H1 (cell line): ENCODE data around the gene SH3PXD2B. TPM values are rescaled to one million over a fixed set of nuclear protein-coding genes. Genes with fewer than 3 reads are reported as not detected.

Experiments used
- CTCF ChIA-PET: fragments of 300-600 bp; sonication (Branson Sonifier 250); formaldehyde crosslinking; loops from one replicate; lab custom pipeline; 2021; ENCODE audit not compliant: partially characterized antibody; lab: Charles Lee
- POLR2A ChIA-PET: fragments of 300-600 bp; sonication (Branson Sonifier 250); formaldehyde crosslinking; loops from one replicate; lab custom pipeline; 2021; ENCODE audit warnings: inconsistent platforms; ENCODE audit not compliant: partially characterized antibody; lab: Charles Lee
- DNase-seq, 2 experiments: peaks; one replicate each; pipeline versions ENCODE4 v3.0.0 to v3.0.0-alpha.2; 2010 to 2022; ENCODE audit warnings: low spot score in 2 of 2, low read depth in 1 of 2, mixed read lengths in 1 of 2
- FAIRE-seq: peaks from 2 replicates; lab custom pipeline; 2011; peaks lifted over from hg19 to GRCh38; lab: Jason Lieb, UNC
- H2AFZ ChIP-seq: 2 replicates; pipeline ENCODE4 v1.8.1; 2012; ENCODE audit warnings: low read length, inconsistent platforms
- H2AK5ac ChIP-seq: 2 replicates; pipeline ENCODE4 v1.6.1; 2013; ENCODE audit warnings: low read depth, low read length
- H2BK120ac ChIP-seq: replicated peaks from 2 replicates; pipeline ENCODE3; 2013; ENCODE audit warnings: low read depth, low read length, inconsistent platforms
- H2BK12ac ChIP-seq: 2 replicates; pipeline ENCODE4 v1.6.1; 2013; ENCODE audit warnings: low read depth, low read length
- H2BK15ac ChIP-seq: 2 replicates; pipeline ENCODE4 v1.6.1; 2013; ENCODE audit warnings: low read length
- H2BK20ac ChIP-seq: 2 replicates; pipeline ENCODE4 v1.6.1; 2013; ENCODE audit warnings: low read length
- H2BK5ac ChIP-seq: 2 replicates; pipeline ENCODE4 v1.6.1; 2013; ENCODE audit warnings: low read depth, low read length
- H3K14ac ChIP-seq: 2 replicates; pipeline ENCODE4 v1.6.1; 2013; ENCODE audit warnings: inconsistent platforms; ENCODE audit not compliant: insufficient read length
- H3K18ac ChIP-seq: 2 replicates; pipeline ENCODE4 v1.6.1; 2013; ENCODE audit warnings: low read length; ENCODE audit errors: extremely low read depth
- H3K23ac ChIP-seq: 2 replicates; pipeline ENCODE4 v1.6.1; 2013; ENCODE audit warnings: inconsistent platforms; ENCODE audit not compliant: insufficient read length
- H3K23me2 ChIP-seq: 2 replicates; pipeline ENCODE4 v1.6.1; 2013; ENCODE audit warnings: low read depth, low read length
- H3K27ac ChIP-seq: 2 replicates; pipeline ENCODE4 v1.6.1; 2011; ENCODE audit warnings: low read depth, low read length, inconsistent platforms
- H3K27me3 ChIP-seq, 4 experiments: replicated peaks in 1 of 4; 1 replicate in 1 of 4; 2 replicates in 3 of 4; pipeline versions ENCODE4 v1.6.1 to v1.8.1; 2011 to 2013; ENCODE audit warnings: low read length in 3 of 4, mild to moderate bottlenecking in 3 of 4, inconsistent platforms in 2 of 4, mixed read lengths in 2 of 4, moderate library complexity in 1 of 4; ENCODE audit not compliant: control insufficient read depth in 3 of 4, insufficient read depth in 3 of 4; ENCODE audit errors: extremely low read depth in 1 of 4
- H3K36me3 ChIP-seq, 4 experiments: 2 replicates each; pipeline versions ENCODE4 v1.6.1 to v1.8.1; 2011 to 2013; ENCODE audit warnings: mild to moderate bottlenecking in 4 of 4, low read length in 3 of 4, moderate library complexity in 2 of 4, control low read depth in 1 of 4, inconsistent platforms in 1 of 4; ENCODE audit not compliant: insufficient read depth in 4 of 4, control insufficient read depth in 2 of 4
- H3K4ac ChIP-seq: replicated peaks from 2 replicates; pipeline ENCODE3; 2013; ENCODE audit warnings: low read length, low read depth, mixed read lengths, inconsistent platforms; ENCODE audit not compliant: insufficient read length
- H3K4me1 ChIP-seq, 4 experiments: replicated peaks in 1 of 4; 1 replicate in 1 of 4; 2 replicates in 3 of 4; pipeline versions ENCODE4 v1.6.1 to v1.8.1; 2011 to 2013; ENCODE audit warnings: low read length in 3 of 4, inconsistent platforms in 2 of 4, mixed read lengths in 1 of 4; ENCODE audit not compliant: insufficient read depth in 4 of 4, control insufficient read depth in 3 of 4
- H3K4me2 ChIP-seq, 2 experiments: 2 replicates each; pipeline versions ENCODE4 v1.6.1 to v1.8.1; 2011 to 2013; ENCODE audit warnings: low read depth in 2 of 2, low read length in 2 of 2, control low read depth in 1 of 2, inconsistent platforms in 1 of 2, mild to moderate bottlenecking in 1 of 2; ENCODE audit not compliant: insufficient read depth in 1 of 2
- H3K4me3 ChIP-seq, 4 experiments: fragments of 200-600, 300-600 bp in 1 of 4; sonication (generic), shearing (Covaris generic), sonication (Bioruptor Twin) in 1 of 4; 2 replicates each; pipeline versions ENCODE4 v1.5.1 to v1.8.1; 2011 to 2016; ENCODE audit warnings: low read length in 4 of 4, low read depth in 3 of 4, control low read depth in 2 of 4, inconsistent platforms in 2 of 4, mild to moderate bottlenecking in 2 of 4, mixed read lengths in 1 of 4, moderate library complexity in 1 of 4; ENCODE audit not compliant: insufficient read depth in 2 of 4; ENCODE audit errors: extremely low read depth in 1 of 4
- H3K56ac ChIP-seq: replicated peaks from 2 replicates; pipeline ENCODE3; 2013; ENCODE audit warnings: low read depth, mild to moderate bottlenecking, mixed read lengths, low read length, inconsistent platforms; ENCODE audit not compliant: insufficient read length
- H3K79me1 ChIP-seq: 2 replicates; pipeline ENCODE4 v1.6.1; 2013; ENCODE audit warnings: low read depth, low read length, control low read depth
- H3K79me2 ChIP-seq, 2 experiments: 2 replicates each; pipeline versions ENCODE4 v1.6.1 to v1.8.1; 2012 to 2013; ENCODE audit warnings: low read length in 2 of 2, mild to moderate bottlenecking in 2 of 2, inconsistent platforms in 1 of 2; ENCODE audit not compliant: insufficient read depth in 2 of 2, control insufficient read depth in 1 of 2
- H3K9ac ChIP-seq, 4 experiments: replicated peaks in 1 of 4; 1 replicate in 1 of 4; 2 replicates in 3 of 4; pipeline versions ENCODE4 v1.6.1 to v1.8.1; 2011 to 2013; ENCODE audit warnings: low read depth in 3 of 4, low read length in 3 of 4, control low read depth in 2 of 4, mild to moderate bottlenecking in 2 of 4, moderate library complexity in 2 of 4, inconsistent platforms in 1 of 4; ENCODE audit errors: extremely low read depth in 1 of 4
- H3K9me3 ChIP-seq, 2 experiments: 2 replicates each; pipeline versions ENCODE4 v1.6.1 to v1.8.1; 2012 to 2013; ENCODE audit warnings: mild to moderate bottlenecking in 2 of 2, moderate library complexity in 2 of 2, control low read depth in 1 of 2, inconsistent platforms in 1 of 2, low read depth in 1 of 2, low read length in 1 of 2, mixed read lengths in 1 of 2; ENCODE audit not compliant: insufficient read depth in 2 of 2
- H4K20me1 ChIP-seq, 2 experiments: replicated peaks in 1 of 2; 2 replicates each; pipeline versions ENCODE3 to v1.8.1; 2011 to 2013; ENCODE audit warnings: inconsistent platforms in 2 of 2, low read length in 2 of 2, mild to moderate bottlenecking in 1 of 2; ENCODE audit not compliant: insufficient read depth in 2 of 2, control insufficient read depth in 1 of 2
- H4K5ac ChIP-seq: 2 replicates; pipeline ENCODE4 v1.6.1; 2013; ENCODE audit warnings: low read length, low read depth, mixed read lengths, inconsistent platforms; ENCODE audit not compliant: insufficient read length
- H4K8ac ChIP-seq: 2 replicates; pipeline ENCODE4 v1.8.0; 2013; ENCODE audit warnings: mild to moderate bottlenecking, moderate library complexity, low read length, inconsistent platforms; ENCODE audit not compliant: insufficient read depth; ENCODE audit errors: extremely low read depth
- H4K91ac ChIP-seq: replicated peaks from 2 replicates; pipeline ENCODE3; 2013; ENCODE audit warnings: low read length, mixed read lengths, inconsistent platforms; ENCODE audit not compliant: insufficient read length
- SUZ12 ChIP-seq: fragments of 200-600 bp; sonication (generic); IDR thresholded peaks from 2 replicates; pipeline ENCODE4 v1.6.1; 2012; ENCODE audit warnings: mild to moderate bottlenecking, inconsistent platforms, low read length, moderate library complexity, mixed read lengths
- WGBS, 2 experiments: shearing (Covaris generic) in 1 of 2; methylation state at CpG; one replicate each; pipeline versions ENCODE4 v1.1.6 to v1.1.7; 2013 to 2015; ENCODE audit warnings: low lambda C conversion rate in 2 of 2, mixed read lengths in 2 of 2, inconsistent platforms in 1 of 2, low coverage in 1 of 2, missing lambda C conversion rate in 1 of 2; ENCODE audit not compliant: insufficient replicate concordance in 2 of 2, insufficient coverage in 1 of 2, insufficient read length in 1 of 2; ENCODE audit errors: extremely low coverage in 1 of 2, missing lambda C conversion rate in 1 of 2; 5-methylcytosine and 5-hydroxymethylcytosine counted together
- polyA plus RNA-seq, 7 experiments: library from polyadenylated mRNA; depleted of rRNA in 3 of 7; stranded (reverse) in 5 of 7; unstranded in 2 of 7; fragments of >200 nt in 5 of 7; fragments of 200-250 nt in 2 of 7; gene quantifications; 1 replicate in 5 of 7; 2 replicates in 1 of 7; 4 replicates in 1 of 7; pipeline versions ENCODE4 v1.2.1 to v1.2.3, GENCODE V29; 2011 to 2013; ENCODE audit warnings: missing spikeins in 2 of 7, mixed read lengths in 2 of 7
- total RNA-seq: library from RNA; stranded (reverse); fragmentation: NEBNext Ultra II Directional; extraction: Animal tissue kit (Norgen Biotek cat#: 25700); gene quantifications from 2 replicates; pipeline ENCODE4 v1.2.1, GENCODE V29; 2021

SH3PXD2B gene
- total and polyA plus RNA-seq, 2 of the 8 experiments (the other 6 are each of a cell fraction or from before 2014, with no cell fraction given) = 32.9 to 72.9 TPM

DNA sequence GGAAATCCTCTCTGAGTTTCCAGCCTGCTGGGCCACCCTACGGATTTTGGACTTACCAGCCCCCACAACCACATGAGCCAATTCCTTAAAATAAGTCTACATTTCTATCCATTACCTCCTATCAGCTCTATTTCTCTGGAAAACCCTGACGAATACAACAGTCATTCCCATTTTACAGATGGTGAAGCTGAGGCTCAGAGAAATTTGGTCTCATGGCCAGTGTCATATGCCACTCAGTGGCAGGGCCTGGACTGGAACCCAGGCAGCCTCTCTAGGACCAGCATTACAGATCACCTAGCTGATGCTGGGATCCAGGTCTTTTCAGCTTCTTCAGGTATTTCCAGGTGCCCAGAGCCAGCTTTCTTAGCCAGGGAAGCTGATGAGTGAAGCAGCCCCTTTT is 45.0 kb upstream of the SH3PXD2B start:
- no peaks in the 10 kb centered on the region for H3K79me2 ChIP-seq
- no peak overlapping the region for H3K56ac ChIP-seq
- no peaks in the 10 kb centered on the region; a peak in 1 of 7 replicates for H3K4me1 ChIP-seq
- peak in 1 of 2 experiments; percentile 16 for DNase-seq
- no peak overlapping the region for H2BK20ac ChIP-seq
- no peak overlapping the region for H4K8ac ChIP-seq
- H3K4ac ChIP-seq = no peak overlapping the region
- no peak overlapping the region for H2AK5ac ChIP-seq
- no peak overlapping the region for H2AFZ ChIP-seq
- no peaks in the 10 kb centered on the region for H3K23me2 ChIP-seq
- H3K27ac ChIP-seq = no peak overlapping the region
- no peak overlapping the region for H4K91ac ChIP-seq
- no peak overlapping the region for H3K9ac ChIP-seq
- no peaks in the 10 kb centered on the region for H3K79me1 ChIP-seq
- H3K14ac ChIP-seq = no peak overlapping the region
- H2BK12ac ChIP-seq = no peak overlapping the region
- no peak overlapping the region for H3K23ac ChIP-seq
- H4K5ac ChIP-seq = no peak overlapping the region
- H3K4me3 ChIP-seq = no peak overlapping the region
- H2BK120ac ChIP-seq = no peak overlapping the region
- H2BK5ac ChIP-seq = no peak overlapping the region
- POLR2A ChIA-PET = no interaction called here
- 0 out of 7 replicates have a peak, but pooled peaks cover 0 to 2% (median 0%) of the 10 kb centered on the region in 4 experiments for H3K27me3 ChIP-seq
- no peak overlapping the region for H3K4me2 ChIP-seq
- no peaks in the 10 kb centered on the region for H4K20me1 ChIP-seq
- no peak for FAIRE-seq
- no peaks in the 10 kb centered on the region for H3K9me3 ChIP-seq
- no peak overlapping the region for H2BK15ac ChIP-seq
- CTCF ChIA-PET = interaction anchor here (0.9 to 2.8 kb wide), 4 partner anchors 17 to 216 kb away, joined by 3 to 7 read pairs (median 4); no protein-coding TSS in a partner anchor
- WGBS, 2 experiments = 82% methylated on average over 2 of the region's 2 CpGs; no CpG with 5 or more reads in 1 of the 2 experiments
- no peaks in the 10 kb centered on the region for H3K36me3 ChIP-seq
- H3K18ac ChIP-seq = no peak overlapping the region
- no peak for TF ChIP-seq SUZ12
